GM12892 (cell line): ENCODE data around the gene TUBA1B.

Experiments
- DNase-seq: peaks from one replicate; pipeline ENCODE4 v3.0.0; 2011; ENCODE audit not compliant: insufficient read length
- FAIRE-seq: peaks from 2 replicates; lab custom pipeline; 2011; peaks lifted over from hg19 to GRCh38; lab: Jason Lieb, UNC
- POLR2A ChIP-seq: IDR thresholded peaks from 2 replicates; pipeline ENCODE4 v1.6.1; 2011; ENCODE audit warnings: low read depth, low read length, control low read depth
- POLR2AphosphoS5 ChIP-seq: IDR thresholded peaks from 2 replicates; pipeline ENCODE4 v1.6.1; 2011; ENCODE audit warnings: low read depth, low read length, control low read depth
- TAF1 ChIP-seq: IDR thresholded peaks from 2 replicates; pipeline ENCODE4 v1.6.1; 2011; ENCODE audit warnings: low read depth, mild to moderate bottlenecking, control low read depth, low read length, borderline replicate concordance

Gene TUBA1B

DNA sequence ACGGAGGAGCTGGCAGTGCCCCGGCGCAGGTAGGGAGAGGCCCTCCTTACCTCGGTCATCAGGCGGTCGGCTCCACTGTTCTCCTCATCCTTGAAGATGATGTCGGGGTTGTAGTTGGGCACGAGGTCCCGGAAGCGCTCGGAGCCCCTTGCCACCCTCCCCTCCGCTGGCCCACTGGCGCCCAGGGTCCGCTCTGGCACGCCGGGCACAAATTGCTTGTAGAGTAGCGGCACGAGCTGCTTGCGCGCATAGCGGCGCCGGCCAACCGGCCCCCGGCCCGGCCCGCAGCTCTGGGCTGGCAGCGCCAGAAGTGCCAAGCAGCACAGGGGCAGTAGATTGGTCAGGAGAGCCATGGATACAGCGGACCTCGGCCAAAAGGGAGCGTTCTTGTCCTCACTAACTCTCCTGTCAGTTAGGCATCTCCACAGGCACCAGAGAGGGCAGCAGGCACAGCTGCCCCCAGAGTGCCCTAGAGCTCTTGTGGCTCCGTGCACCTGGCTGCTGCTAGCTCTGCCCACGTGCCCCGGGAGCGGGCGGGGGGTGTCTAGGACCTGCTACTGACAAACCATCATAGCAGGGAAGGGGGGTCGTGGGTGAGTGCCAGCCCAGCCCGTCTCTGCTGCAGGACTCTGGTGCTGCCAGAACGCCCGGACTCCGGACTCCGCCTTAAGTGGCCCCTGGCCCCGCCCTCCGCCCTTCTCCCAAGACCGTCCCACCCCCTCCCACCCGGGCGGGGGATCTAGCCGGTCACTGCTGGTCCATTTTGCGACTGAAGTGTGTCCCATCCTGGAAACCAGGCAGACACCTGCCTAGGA, 36.8 kb downstream of the TUBA1B start, which contains the start of gene DHH:
Gene DHH, minus strand, starts transcription at position 642 of the 815 bp plus-strand sequence. Its CDS starts 289 bp downstream, at position 353.
- DNase-seq (no peak), FAIRE-seq (no peak)
- TF ChIP-seq POLR2A (no peak), POLR2AphosphoS5 (no peak), TAF1 (no peak)

DNA sequence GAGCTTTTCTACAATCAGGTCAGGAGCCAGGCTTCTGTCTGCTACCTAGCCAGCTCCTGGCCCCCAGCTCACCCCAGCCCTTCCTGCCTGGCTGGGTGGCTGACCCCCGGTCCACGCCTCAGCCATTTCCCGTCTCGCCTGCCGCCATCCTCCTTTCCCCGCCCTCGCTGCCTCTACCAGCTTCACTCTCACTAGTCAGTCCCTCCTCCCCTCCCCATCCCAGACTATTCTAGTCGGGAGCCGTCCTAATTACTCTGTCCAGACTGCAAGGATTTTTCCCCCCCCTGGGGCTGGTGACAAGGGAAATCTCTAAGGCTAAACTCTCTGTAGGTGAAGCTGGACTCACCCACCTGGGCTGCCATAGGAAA, 37.4 kb downstream of the TUBA1B start:
- no peak for TF ChIP-seq POLR2A
- TF ChIP-seq POLR2AphosphoS5 = no peak
- TF ChIP-seq TAF1 = no peak
- no peak for FAIRE-seq
- no peak for DNase-seq

DNA sequence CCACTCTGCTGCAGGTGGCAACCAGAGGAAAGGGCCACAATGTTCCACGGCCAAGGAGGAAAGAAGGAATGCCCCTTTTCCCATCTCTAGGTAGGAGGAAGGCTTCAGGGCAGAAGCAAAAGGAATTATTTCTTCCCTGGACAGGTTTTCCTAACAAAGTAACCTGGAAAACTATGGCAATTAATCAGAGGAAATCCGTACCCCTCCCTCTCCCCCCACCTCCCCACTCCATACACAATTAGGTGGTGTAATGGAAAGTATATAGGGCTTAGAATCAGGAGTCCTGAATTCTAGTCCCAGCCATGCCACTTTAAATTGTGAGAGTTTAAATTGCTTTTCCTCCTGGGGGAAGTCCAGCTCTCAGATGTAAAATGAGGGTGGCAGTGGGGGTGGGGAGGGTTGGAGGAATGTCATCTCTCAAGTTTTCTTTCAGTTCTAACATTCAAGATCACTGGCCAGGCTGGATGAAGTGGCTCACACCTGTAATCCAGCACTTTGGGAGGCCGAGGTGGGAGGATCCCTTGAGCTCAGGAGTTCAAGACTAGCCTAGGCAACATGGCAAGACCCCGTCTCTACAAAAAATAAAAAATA, 38.3 kb downstream of the TUBA1B start:
- FAIRE-seq (no peak), DNase-seq (no peak)
- TF ChIP-seq POLR2A = no peak

DNA sequence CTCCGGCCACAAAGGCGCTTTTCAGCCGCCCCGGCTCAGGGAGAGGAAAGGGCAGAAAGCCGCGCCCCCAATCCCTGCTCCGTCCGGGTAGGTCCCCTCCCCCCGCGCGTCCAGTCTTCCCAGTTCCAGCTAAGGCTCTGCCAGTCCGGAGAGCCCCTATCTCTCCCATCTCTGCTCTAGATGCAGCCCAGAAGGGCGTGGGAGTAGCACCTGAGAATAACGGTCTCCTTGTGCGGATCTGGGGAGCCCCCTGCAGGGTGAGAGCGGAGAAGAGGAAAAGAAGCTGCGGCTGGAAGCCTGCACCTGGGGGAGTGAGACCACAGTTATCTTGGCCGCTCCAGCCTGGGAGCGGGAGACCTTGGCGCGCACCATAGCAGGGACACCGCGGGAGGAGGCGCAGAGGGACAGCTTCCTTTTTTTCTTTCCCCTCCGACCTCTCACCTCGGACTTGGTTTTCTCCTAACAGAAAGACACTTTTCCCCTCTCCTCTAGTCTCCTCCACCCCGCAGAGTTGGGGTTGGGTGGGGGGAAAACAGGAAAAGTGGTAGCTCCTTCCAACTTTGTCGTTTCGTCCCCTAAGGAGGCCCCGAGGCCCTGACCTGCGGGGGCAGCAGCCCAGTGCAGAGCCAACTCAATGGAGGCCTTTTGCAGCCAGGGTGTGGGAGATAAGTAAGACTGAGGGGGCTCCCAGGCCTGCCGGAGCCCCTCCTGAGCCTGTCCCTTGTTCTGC, 38.9 kb downstream of the TUBA1B start:
- FAIRE-seq = no peak
- TF ChIP-seq TAF1 (no peak), POLR2A (no peak), POLR2AphosphoS5 (no peak)
- DNase-seq = peak; percentile 74

DNA sequence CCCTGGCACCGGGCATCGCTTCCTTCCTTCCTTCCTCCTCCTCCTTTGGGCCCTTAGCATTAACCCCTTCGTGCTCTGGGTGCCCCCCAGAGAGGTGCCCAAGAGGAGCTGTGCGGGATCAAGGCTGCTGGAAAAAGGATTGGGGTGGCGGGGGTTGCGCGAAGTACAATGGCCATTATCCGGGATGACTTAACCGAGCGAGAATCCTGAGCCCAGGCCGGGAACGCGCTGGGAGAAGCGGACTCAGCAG, 39.4 kb downstream of the TUBA1B start:
- TF ChIP-seq POLR2AphosphoS5 = no peak
- no peak for TF ChIP-seq TAF1
- no peak for TF ChIP-seq POLR2A
- DNase-seq = no peak
- FAIRE-seq = no peak

DNA sequence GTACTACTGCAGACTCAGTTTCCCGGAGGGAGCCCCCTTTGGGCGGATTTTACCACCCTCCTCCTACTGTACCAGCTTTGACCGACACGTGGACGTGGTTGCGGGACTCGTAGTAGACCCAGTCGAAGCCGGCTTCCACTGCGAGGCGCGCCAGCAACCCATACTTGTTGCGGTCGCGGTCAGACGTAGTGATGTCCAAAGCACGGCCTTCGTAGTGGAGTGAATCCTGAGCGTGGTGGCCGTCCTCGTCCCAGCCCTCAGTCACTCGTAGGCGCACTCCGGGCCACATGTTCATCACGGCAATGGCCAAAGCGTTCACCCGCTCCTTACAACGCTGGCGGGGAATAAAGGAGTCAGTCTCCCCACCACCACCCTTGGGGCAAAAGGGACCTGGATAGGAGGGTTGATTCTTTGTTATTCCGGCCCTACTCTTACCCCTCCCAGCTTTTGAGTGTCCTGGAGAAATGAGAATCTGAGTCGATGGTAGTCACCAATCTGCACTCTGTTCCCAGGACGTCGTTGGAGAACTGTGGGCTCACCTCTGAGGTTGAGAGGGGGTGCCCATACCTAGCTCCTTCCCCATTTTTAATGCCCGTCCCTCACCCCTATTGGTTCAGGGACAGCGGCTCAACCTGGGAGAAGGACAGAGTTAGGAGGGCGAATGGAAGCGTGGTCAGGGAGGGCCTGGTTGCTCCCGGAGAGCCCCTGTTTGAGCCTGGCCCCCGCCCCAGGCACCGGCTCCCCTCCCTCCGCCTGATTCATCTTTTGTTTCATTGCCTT, 39.9 kb downstream of the TUBA1B start:
- FAIRE-seq (no peak), DNase-seq (no peak)
- TF ChIP-seq TAF1 (no peak), POLR2A (no peak), POLR2AphosphoS5 (no peak)

DNA sequence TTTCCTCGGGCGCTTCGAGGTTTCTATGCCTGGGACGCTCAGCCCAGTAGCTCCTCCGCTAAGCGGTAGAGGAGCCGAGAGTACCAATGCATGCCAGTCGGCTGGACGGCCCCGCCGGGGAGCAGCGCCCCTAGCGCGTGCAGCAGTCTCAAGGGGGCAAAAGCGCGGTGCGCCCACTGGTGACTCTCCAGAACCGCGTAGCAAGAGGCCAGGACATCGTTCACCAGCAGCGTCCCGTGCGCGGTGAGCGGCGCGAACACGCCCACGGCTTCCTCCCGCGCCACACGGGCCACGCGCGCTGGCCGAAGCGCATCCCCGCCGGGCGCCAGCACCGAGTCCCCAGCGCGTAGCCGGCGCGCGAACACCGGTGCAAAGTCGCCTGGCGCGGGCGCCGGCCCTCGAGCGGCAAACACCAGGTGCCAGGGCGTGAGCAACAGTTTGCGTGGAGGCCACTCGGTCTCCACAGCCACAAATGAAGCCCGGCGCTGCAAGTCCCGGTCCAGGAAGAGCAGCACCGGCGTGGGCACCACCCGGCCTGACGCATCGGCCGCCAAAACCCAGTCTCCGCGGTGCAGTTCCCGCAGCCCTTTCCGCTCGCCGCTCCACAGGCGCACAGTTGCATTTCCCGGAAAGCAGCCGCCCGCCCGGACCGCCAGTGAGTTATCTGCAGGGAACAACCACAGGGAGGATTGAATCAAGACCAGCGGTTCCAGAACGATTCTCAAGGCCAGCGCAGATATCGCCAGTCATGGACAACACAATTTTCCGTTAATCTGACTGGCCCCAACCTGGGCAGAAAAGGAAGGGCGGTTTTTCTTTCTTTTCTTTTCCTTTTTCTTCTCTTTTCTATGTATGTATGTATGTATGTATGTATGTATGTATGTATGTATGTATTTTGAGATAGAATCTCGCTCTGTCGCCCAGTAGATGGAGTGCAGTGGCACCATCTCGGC, 41.1 kb downstream of the TUBA1B start:
- FAIRE-seq = no peak
- TF ChIP-seq TAF1 (no peak), POLR2AphosphoS5 (no peak), POLR2A (no peak)
- no peak for DNase-seq

DNA sequence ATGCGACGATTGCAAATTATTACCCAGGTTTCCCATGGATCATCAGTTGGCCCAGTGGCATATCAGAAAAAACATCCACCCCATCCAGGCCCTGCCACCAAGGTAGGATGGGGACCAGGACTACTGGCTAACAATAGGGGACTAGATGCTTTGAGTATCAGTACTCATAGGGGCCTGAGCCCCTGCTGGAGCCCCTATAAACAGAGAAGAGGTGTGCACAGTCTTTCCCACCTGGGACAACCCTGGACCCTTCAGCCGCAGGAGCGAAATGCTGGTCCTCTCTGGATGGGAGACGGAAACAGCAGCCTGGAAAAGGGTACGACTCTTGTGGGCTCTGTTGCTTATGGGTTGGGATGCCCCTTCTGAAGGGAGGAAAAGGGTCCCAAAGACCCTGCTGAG, 42.3 kb downstream of the TUBA1B start:
- no peak for TF ChIP-seq POLR2AphosphoS5
- no peak for TF ChIP-seq TAF1
- TF ChIP-seq POLR2A = no peak
- no peak for DNase-seq
- no peak for FAIRE-seq

DNA sequence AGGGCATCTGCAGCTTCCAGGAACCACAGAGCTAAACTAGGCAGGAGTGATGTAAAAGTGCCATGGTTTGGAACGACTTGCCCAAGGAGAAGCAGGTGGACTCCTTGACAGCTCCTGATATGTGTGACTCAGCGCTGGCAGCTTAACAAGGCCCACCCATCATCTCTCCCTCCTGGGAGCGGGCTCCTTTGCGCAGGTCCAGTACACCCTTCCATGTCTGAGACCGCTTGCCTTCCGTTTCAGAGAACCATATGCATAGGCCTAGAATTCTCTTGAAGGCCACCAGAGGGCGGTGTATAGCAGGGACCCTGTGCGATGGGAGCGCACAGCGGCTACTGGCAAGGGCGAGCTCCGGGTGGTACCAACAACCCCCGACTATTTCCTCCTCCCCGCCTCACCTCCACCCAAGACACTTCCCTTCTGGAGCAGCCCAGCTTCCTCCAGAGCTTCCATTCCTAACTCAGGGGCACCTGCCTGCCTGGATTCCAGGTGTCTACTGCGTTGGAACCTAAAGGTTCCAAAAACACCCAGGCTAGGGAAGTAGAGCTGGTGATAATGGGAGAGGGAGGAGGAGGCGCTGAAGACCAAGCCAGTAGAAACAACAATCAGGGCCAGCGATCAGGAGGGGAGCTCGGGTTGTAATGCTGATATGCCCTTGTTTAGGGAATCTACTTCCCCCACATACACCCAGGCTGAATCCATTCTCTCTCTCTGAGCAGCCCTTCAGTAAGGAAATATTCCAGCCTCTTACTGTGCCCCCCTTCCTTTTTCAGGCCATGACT, 42.9 kb downstream of the TUBA1B start:
- DNase-seq (peak; percentile 70), FAIRE-seq (peak; percentile 92)
- no peak for TF ChIP-seq TAF1

DNA sequence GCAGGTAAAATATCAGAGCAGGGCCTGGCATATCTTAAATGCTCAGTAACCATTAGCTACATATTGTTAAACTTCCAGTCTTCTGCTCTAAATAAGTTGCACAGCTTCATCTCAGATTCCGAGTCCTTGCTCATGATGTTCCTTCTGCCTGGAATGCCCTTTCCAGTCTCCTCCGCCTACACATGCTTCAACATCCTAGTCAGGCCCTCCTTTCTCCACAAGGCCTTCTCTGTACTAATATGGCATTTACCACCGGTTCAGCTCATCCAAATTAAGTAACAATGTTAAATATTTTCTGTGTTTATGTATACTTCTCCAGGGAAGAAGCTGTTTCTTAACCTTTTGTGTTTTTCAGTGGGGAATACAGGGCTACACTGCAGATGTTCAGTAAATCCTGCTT, 45.1 kb downstream of the TUBA1B start:
- DNase-seq = no peak
- TF ChIP-seq TAF1 (no peak), POLR2AphosphoS5 (no peak), POLR2A (no peak)
- no peak for FAIRE-seq
